Measurements from ENCODE around the gene ARID3A. TPM values are rescaled to one million over a fixed set of nuclear protein-coding genes. Genes with fewer than 3 reads are reported as not detected.
A peak's percentile ranks its signal among the peaks of the same experiment; 100 is the strongest.
"Not testable (repeated sequence)": the region's sequence is repeated elsewhere in the genome, so short reads cannot be mapped to it uniquely, and the experiment has no call there.

ARID3A gene
- polyA plus RNA-seq, 4 donors: 13.2 to 35.9 (median 19.1) TPM

DNA sequence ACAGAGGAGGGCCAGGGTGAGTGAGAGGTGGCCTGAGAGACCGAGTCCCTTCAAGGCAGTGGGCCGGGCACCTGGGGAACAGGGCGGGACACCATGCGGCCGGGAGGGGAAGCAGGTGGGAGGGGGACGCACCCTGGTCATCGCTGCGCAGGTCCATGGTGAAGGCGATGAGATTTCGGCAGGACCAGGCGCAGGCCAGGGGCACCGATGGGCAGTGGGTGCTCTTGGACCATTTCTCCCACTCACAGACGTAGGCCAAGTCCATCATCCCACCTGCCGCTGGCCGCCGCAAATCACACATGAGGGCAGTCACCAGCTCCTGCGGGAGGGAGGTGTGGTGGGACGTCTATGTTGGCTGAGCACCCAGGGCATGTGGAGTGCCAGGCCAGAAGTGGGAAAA, 35.0 kb upstream of the ARID3A start:
- DNase-seq (ENCODE audit: low read depth in 4 of 4, low spot score in 3 of 4): no peak

GRCh38 chr19:891421-892200, 34.2 kb upstream of the ARID3A start:
- DNase-seq (ENCODE audit: low read depth in 4 of 4, low spot score in 3 of 4): not testable (repeated sequence)

- no peak for DNase-seq (ENCODE audit: low read depth in 4 of 4, low spot score in 3 of 4)
Measured at GRCh38 chr19:892243-892893, 33.5 kb upstream of the ARID3A start.

DNA sequence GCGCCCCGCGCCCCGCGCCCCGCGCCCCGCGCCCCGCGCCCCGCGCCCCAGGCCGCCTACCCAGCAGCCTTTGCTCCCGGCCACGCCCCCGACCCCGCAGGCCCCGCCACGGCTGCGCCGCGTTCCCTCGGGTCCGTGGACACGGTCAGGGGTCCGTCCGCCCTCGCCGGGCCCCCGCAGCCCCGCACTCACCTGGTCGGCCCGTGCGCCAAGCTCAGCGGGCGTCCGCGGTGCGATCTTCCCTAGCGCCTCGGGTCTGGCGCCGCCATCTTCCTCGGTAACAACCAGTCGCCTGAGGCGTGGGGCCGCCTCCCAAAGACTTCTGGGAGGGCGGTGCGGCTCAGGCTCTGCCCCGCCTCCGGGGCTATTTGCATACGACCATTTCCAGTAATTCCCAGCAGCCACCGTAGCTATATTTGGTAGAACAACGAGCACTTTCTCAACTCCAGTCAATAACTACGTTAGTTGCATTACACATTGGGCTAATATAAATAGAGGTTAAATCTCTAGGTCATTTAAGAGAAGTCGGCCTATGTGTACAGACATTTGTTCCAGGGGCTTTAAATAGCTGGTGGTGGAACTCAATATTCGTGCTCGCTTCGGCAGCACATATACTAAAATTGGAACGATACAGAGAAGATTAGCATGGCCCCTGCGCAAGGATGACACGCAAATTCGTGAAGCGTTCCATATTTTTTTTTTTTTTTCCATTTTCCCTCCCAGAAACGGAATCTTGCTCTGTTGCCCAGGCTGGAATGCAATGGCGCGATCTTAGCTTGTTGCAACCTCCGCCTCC, 32.7 kb upstream of the ARID3A start, which contains the start of the genes MED16 and RNU6-9:
MED16 (minus strand) TSS at position 294 of the 796 bp plus-strand sequence. CDS start 2,056 bp downstream, outside the sequence.
RNU6-9 (plus strand) TSS at position 591 of the 796 bp plus-strand sequence.
- peak; percentile 87 to 91 (median 91) for DNase-seq (ENCODE audit: low read depth in 4 of 4, low spot score in 3 of 4)

DNA sequence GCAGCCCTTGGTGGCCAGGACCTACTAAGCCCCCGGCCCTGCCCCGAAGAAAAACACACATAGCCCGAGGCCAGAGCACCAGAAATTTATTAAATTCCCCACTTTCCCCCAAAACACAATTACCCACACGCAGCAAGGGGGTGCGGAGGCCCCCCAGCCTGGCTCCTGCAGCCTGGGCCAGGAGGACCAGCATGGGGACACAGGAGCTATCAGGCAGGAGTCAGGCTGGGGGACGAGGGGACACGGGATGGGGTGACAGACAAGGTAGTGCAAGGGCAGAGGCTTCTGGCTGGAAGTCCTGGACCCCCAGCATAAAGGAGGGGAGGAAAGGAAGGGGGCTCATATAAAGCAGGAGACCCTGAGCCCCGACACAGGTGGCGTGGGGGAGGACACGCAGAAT, 29.4 kb upstream of the ARID3A start:
- no peak for DNase-seq (ENCODE audit: low read depth in 4 of 4, low spot score in 3 of 4)

DNA sequence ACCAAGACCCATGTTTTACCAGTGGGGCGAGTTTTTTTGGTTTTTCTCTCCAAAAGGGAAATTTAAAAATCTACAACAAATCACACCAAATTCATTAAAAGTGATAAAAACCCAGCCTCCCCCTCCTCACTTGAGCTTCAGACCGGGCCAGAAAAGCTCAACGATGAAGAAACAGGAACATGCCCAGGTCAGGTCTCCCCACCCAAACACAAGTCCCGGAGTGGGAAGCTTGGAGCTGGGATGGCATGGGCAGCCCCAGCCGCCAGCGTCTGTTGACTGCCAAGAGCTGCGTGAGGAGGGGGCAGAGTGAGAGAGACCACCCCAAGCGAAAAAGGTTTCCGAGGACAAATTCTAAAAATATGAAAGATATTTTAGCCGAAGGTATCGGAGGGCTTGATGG, 28.8 kb upstream of the ARID3A start:
- no peak for DNase-seq (ENCODE audit: low read depth in 4 of 4, low spot score in 3 of 4)

DNA sequence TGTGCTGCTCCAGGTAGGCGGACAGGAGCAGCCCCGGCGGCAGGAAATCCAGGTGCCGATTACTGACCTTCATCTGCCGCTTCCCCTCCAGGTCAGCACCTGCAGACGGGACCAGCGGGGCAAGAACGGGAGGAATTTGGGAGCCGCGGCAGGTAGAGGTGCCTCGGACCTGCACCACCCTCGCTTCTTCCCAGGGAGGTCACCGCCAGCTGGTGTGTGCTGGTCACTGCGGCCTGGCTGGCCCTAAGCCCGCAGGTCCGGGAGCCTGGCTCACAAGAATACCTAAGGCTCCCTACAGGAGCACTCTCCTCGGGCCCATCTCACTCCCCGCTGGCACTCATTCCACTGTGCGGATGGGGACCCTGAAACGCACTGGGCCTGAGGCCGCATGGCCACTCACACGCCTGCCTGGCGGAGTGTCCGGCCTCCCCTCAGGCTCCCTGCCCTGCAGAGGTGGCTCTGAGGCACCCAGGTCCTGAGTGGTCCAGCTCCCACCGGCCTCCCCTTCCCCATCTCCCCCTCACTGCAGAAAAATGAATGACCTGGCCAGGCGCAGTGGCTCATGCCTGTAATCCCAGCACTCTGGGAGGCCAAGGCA, 28.3 kb upstream of the ARID3A start:
- no peak for DNase-seq (ENCODE audit: low read depth in 4 of 4, low spot score in 3 of 4)

DNA sequence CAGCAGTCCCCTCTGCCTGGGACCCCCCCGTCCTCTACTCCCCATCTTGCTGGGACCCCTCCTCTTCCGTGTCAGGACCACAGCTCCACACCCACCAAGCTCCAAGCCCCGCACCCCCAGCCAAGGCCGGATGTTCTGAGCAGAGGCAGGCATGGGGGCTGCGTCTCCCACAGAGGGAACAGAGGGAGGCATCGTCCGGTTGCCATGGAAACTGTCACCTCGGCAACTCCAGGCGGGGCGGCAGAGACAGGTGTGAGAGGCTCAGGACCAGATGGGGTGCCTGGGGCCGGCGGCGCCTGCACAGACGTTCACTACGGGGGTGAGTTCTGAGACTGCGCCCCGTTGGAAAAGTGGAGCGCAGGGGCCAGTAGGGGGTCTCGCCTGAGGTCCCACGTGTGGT, 27.2 kb upstream of the ARID3A start:
- DNase-seq (ENCODE audit: low read depth in 4 of 4, low spot score in 3 of 4): peak in 1 of 4 donors; percentile 79

- no peak for DNase-seq (ENCODE audit: low read depth in 4 of 4, low spot score in 3 of 4)
Measured at GRCh38 chr19:899336-900042, 26.3 kb upstream of the ARID3A start.

- no peak for DNase-seq (ENCODE audit: low read depth in 4 of 4, low spot score in 3 of 4)
Measured at GRCh38 chr19:900043-900301, 25.9 kb upstream of the ARID3A start.

GRCh38 chr19:900302-901111, 25.3 kb upstream of the ARID3A start:
- no peak for DNase-seq (ENCODE audit: low read depth in 4 of 4, low spot score in 3 of 4)

DNA sequence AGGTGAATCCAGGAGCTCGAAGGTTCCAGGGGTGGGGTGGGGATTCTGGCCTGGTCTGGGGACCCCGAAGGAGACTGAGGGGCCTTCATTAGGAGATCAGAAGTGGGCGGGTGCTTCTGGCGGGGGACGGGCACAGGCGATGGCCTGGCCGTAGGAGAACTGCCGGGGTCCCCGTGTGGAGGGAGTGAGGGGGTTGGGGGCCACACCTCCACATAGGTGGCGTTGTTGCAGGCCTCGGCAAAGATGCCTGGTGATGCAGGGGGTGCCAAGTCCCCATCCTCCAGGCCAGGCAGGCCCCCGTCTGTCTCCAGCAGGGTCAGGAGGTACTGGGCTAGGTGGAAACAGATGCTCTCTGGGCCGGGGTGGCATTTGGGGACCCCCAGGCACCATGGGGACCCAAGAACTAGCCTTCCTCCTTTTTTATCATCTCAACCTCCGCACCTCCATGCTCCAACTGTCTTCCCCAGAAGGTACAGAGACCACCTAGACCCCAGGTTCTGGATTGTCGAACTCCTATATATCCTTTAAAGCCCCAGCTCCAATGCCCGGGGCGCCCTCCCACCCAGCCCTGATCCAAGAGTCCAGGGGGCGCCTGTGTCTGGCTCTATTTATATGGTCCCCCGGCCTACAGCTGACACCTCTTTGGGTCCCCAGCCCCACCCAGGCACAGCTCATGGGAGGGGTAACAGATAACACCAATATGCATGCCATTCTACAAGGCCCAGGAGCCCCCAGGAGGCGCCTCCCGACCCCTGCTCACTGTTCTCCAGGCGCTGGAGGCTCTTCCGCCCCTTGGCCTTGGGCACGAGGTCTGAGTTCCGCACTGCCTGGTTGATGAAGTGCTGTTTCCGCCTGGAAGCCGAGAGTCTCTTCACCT, 24.4 kb upstream of the ARID3A start:
- DNase-seq (ENCODE audit: low read depth in 4 of 4, low spot score in 3 of 4): no peak

DNA sequence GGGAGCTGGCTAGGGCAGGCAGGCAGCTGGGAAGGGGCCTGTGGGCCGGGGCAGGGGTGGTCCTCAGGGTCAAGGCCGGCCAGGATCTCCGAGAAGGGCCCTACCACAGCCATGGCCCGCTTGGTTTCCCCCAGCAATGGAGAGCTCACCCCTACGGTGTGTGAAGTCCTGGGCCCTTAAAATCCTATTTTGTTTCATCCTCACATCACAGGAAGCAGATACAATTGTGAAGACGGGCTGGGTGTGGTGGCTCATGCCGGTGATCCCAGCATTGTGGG, 23.8 kb upstream of the ARID3A start:
- no peak for DNase-seq (ENCODE audit: low read depth in 4 of 4, low spot score in 3 of 4)

DNA sequence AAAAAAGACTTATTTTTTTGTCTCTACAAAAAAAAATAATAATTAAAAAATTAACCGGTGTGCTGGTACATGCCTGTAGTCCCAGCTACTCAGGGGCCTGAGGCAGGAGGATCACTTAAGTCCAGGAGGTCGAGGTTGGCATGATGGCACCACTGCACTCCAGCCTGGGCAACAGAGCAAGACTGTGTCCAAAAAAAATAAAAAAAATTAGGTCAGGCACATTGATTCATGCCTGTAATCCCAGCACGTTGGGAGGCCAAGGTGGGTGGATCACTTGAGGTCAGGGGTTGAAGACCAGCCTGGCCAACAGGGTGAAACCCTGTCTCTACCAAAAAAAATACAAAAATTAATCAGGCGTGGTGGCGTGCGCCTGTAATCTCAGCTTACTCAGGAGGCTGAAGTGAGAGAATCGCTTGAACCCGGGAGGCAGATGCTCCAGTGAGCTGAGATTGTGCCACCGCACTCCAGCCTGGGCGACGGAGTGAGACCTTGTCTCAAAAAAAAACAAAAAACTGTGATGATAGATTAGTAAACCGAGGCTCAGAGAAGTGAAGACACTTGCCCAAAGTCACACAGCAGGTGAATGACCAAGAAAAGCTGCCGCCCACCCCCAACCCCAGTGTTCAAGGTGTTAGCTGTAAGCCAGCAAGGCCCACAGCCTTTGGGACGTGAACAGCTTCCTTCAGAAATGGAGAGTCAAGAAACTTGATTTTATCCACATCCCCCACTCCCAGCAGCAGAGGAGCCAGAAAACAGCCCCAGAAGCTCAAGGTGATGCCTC, 23.2 kb upstream of the ARID3A start:
- no peak for DNase-seq (ENCODE audit: low read depth in 4 of 4, low spot score in 3 of 4)

DNA sequence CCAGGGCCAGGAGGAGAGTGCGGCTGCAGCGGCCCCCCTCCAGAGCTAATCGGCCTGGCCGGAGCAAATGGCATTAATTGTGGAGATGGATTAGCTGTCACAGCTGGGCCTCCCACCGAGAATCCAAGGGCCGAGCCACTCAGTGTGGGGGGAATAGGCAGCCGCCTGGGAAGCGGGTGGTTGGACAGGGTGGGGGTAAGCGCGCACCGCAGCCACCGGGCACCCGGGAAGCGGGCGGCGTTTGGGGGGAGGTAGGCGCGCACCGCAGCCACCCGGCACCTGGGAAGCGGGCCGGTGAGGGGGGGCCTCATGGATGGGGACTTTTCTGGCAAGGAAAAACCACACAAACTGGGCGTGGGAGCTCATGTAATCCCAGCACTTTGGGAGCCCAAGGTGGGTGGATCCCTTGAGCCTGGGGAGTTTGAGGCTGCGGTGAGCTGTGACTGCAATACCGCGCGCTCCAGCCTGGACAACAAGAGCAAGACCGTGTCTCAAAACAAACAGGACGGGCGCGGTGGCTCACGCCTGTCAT, 22.5 kb upstream of the ARID3A start:
- no peak for DNase-seq (ENCODE audit: low read depth in 4 of 4, low spot score in 3 of 4)

GRCh38 chr19:904545-904944, 21.3 kb upstream of the ARID3A start:
- no peak for DNase-seq (ENCODE audit: low read depth in 4 of 4, low spot score in 3 of 4)

GRCh38 chr19:906480-906879, 19.4 kb upstream of the ARID3A start:
- DNase-seq (ENCODE audit: low read depth in 4 of 4, low spot score in 3 of 4): no peak
